Right renal cortex interstitium (tissue), 3 donors: Measurements from ENCODE around the gene CIBAR2. TPM values are rescaled to one million over a fixed set of nuclear protein-coding genes. Genes with fewer than 3 reads are reported as not detected.
"Not testable (repeated sequence)": the region's sequence is repeated elsewhere in the genome, so short reads cannot be mapped to it uniquely, and the experiment has no call there.

Source experiments
- DNase-seq, 3 donors: peaks; one replicate each; pipeline ENCODE4 v3.0.0-alpha.2; 2013; ENCODE audit warnings: low read depth in 3 of 3, low spot score in 2 of 3
- polyA plus RNA-seq, 3 donors: library from polyadenylated mRNA; unstranded; fragments of 120-200 nt; gene quantifications; one replicate each; pipeline ENCODE4 v1.2.1, GENCODE V29; 2013; ENCODE audit not compliant: insufficient read length in 3 of 3

CIBAR2 gene
- polyA plus RNA-seq, 3 donors: 0.15 to 0.52 (median 0.21) TPM

- no peak for DNase-seq
Observed at GRCh38 chr16:85068746-85069145, 43.5 kb downstream of the CIBAR2 start.

DNA sequence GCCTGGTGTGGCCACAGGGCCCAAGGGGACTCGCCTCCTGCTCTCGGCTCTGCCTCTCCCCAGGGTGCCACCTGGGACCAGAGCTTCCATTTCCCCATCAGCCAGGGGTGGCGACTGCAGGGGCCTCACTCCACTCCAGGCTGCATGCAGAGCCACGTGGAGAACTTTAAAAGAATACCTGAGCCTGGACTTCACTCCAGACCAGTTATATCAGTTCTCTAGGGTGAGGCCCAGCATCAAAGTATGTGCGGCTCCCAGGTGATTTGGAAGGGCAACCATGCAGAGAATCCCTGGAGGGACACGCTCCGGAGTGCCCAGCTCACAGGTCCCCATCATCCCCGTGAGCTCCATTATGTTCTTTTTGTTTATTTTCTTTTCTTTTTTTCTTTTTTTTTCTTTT lies 44.8 kb downstream of the CIBAR2 start:
- DNase-seq: no peak

GRCh38 chr16:85067024-85067423 lies 45.2 kb downstream of the CIBAR2 start:
- DNase-seq: no peak

DNA sequence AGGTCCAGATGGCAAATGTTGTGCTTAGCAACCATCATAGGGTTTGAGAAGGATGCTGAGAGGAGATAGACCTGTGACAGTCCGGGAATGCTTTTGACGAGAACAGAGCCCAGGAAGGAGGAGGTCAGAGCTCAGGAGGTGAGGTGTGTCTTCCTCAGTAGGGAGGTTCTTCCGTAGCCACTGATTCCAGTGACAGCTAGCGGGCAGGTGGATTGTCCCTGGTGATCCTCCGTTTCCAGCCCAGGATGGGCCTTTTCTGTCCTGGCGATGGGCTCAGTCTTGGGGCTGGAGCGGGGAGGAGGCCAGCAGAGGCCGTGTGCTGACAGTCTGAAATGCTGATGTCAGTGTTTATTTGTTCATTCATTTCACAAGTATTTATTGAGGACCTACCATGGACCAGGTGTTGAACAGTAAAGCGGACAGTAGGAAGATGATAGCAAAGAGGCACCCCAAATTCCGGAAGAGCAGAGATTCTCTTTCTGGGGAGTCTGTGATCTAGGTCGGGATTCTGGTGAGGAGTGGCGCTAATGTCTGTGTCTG lies 45.9 kb downstream of the CIBAR2 start:
- no peak for DNase-seq

GRCh38 chr16:85065099-85065498 lies 47.2 kb downstream of the CIBAR2 start:
- DNase-seq: no peak

DNA sequence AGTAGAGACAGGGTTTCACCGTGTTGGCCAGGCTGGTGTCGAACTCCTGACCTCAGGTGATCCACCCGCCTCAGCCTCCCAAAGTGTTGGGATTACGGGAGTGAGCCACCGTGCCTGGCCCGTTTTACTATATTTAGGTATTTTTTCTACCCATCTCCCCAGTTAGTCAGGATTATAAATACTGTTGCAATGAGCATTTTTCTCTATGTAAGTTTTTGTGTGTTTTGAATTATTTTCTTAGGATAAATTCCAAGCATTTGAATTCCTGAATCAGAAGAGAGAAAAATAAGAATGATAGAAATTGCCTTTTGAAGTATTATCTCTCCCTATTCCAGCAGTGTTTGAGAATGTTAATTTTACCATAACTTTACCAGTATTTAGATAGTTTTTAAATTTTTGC lies 48.1 kb downstream of the CIBAR2 start:
- no peak for DNase-seq

DNA sequence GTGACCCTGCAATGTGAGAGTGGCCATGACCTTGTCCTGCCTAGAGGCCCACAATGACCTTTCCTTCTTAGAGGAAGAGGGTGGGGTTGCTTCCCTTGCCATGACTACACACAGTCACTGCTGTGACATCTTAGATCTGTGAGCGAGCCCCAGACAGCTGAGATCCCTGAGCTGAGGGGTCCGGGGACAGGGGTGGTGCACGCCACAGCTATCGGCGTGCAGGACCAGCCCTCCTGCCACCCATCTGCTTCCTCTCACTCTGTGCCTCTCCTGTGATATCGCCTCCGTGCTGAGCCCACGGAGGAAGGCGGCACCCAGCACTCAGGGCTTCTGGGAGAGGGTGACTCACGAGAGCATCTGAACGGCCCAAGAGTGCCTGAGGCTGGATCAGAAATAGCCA lies 49.4 kb downstream of the CIBAR2 start:
- no peak for DNase-seq

DNA sequence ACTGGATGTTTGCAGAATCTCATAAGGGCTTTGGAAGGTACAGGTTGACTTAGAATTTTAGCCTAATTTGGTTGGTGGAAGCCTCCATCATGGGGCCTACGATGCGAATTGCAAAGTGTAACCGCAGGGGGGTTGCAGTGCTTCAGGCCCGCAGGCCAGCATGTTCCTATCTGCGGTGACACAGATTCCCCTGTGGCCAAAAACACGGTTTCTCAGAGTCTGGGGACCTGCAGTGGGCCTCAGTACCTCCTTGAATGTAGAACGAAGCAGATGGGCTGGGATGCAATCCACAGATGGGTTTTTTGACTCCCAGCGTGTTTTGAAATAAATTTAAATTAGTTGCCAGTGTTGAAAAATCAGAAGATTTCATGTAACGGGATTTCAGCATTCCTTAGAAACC lies 49.9 kb downstream of the CIBAR2 start:
- no peak for DNase-seq

DNA sequence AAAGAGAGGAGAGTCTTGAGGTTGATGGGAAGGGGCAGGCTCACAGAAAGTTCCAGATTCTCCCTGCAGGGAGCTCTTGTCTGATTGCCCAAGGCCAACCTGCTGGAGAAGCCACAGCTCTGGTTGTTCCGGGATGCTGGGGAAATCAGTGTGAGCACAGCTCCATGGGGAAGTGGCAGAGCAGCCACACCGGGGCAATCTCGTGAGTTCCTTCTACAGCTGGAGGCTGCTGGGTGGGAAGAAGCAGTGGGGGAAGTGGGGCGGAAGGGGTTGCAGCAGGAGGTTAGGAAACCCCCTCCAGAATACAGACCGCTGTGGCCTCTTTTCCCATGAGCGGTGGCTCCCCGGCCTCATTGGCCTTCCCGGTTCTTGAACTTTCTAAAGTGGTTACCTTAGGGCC lies 50.7 kb downstream of the CIBAR2 start:
- no peak for DNase-seq

DNA sequence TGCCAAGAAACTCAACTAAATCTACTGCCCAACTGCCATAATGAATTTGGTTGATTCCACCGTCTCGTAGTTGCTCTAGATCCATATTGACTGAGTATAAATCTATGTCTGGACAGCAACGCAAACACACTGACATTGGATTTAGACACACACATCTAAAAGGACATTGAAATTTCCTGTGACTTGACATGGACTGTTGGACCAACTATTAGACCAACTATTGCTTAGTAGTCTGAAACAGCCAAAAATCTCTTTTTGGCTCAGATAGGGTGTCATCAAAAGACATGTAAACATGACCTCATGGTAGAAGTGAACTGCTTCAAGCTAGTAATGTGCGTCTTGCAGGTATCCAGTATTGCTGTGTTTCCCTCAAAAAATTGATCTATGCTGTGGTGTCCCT lies 53.4 kb downstream of the CIBAR2 start:
- no peak for DNase-seq

- no peak for DNase-seq
Observed at GRCh38 chr16:85057948-85058347, 54.3 kb downstream of the CIBAR2 start.

DNA sequence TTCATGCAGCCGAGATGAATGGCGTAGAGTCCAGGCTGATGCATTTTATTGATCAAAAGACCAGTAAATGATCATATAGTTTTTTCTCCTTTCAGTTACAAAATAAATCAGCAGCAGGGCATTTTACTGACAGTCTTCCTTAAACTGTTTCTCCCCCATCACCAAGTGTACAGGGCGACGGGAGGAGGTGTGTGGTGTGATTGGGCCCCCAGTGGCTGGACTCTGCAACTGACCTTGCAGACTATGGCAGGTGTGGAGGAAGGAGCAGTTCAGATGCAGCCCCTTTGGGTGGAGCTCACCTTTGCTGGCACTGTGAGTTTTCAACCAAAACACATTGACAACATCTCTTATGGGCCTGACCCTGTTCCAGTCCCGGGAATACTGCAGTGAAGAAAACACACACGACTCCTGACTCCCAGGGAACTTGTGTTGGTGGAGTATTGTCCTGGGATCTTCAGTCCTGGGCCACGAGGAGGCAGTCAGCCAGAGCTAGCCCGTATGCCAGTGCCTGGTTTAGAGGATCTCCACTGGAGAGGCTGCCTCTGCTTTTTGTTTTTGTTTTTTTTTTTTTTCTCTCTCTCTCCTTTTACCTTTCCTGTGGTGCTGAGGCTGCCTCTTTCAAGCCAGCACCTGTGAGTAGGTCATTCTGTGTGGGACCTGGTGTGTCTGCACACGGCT lies 54.9 kb downstream of the CIBAR2 start:
- DNase-seq: no peak

GRCh38 chr16:85056211-85056748 lies 56.0 kb downstream of the CIBAR2 start:
- DNase-seq: no peak

DNA sequence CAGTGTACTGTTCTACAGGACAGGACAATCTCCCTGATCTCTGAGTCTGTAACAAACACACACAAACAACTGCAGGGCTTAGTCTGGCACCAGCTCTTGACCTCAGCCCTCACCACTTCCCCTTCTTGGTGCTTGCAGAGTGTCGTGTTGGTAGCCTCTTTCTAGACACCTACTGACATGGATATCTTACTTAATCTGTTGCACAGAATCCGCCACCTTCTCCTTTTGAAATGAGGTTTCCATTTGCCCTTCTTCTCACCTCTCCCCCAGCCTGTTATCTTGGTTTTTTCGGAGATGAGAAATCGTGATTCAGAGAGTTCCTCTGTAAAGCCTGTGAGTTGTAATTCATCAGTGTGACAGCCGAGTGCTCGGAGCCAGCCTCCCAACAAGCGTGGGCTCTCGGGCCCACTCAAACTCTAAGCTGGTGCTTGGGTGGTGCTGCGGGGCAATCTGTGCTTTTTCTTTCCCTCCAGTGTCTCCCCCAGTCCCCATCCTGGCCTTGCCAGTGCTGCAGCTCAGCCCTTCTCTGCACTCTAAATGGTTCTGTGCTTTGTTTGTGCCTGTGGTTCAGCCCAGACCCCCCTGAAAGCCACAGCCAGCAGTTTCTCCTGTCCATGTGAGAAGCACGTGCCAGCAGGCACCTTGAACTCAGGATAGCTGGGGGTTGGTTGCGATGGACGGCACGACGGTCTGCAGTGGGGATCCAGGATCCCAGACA lies 56.6 kb downstream of the CIBAR2 start:
- no peak for DNase-seq

DNA sequence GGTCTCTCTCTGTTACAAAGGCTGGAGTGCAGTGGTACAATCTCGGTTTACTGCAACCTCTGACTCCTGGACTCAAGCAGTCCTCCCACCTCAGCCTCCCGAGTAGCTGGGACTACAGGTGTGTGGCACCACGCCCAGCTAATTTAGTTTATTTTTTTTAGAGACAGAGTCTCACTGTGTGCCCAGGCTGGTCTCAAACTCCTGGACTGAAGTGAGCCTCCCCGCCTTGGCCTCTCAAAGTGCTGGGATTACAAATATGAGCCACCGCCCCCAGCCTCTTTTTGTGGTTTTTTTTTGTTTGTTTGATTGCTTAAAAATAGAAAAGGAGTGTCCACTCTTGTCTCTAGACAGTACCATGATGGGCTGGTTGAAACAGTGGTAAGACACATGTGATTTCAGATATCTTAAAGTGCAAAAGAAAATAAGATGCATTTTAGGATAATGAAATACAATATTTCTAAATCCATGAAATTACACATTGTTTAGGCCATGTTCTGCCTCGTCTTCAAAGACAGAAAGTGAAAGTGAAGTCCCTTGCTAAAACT lies 57.3 kb downstream of the CIBAR2 start:
- DNase-seq: no peak

DNA sequence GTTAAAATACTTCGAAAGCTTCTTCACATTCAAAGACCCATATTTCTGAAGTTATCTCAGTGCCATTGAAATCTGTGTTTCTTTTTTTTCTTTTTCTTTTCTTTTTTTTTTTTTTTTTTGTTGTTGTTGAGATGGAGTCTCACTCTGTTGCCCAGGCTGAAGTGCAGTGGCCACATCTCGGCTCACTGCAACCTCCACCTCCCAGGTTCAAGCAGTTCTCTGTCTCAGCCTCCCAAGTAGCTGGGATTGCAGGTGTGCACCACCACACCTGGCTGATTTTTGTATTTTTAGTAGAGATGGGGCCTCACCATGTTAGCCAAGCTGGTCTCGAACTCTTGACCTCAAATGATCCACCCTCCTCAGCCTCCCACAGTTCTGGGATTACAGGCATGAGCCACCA lies 58.0 kb downstream of the CIBAR2 start:
- DNase-seq: not testable (repeated sequence)

DNA sequence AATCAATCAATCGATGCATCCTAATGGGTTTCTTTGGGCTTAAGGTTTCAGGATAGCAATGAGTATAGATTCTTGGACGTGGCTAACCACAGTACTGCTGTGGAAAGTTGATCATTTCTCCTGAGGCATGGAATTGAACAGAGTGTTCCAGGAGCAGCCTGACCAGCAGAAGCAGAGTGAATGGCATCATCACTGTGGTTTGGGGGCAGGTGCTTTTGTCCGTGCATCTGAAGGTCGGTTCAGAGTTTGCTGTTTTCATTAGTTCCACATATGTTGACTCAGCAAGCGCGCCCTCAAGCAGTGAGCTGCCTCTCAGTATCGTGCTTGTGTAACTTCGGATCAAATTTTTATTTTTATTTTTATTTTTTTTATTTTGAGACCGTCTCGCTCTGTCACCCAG lies 59.7 kb downstream of the CIBAR2 start:
- no peak for DNase-seq

DNA sequence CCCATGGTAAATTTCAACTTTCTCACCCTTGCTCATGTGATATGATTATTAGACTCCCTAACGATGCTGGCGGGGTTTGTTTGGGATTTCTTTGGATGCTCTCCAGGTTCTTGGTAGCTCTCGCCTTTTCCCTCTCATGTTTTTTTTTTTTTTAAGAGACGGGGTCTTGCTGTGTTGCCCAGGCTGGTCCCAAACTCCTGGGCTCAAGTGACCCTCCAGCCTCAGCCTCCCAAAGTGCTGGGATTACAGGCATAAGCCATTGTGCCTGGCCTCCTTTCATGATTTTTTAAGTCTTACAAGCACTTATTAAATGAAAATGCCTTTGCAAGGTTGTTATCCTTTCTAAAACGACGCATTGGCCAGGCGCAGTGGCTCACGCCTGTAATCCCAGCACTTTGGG lies 60.6 kb downstream of the CIBAR2 start:
- no peak for DNase-seq

- no peak for DNase-seq
Observed at GRCh38 chr16:85051067-85051581, 61.1 kb downstream of the CIBAR2 start.

GRCh38 chr16:85049706-85050305 lies 62.5 kb downstream of the CIBAR2 start:
- no peak for DNase-seq

- no peak for DNase-seq
Observed at GRCh38 chr16:85048921-85049562, 63.2 kb downstream of the CIBAR2 start.
